Endodermal cell (in vitro differentiated cells): ENCODE data around the gene YEATS2. TPM values are rescaled to one million over a fixed set of nuclear protein-coding genes. Genes with fewer than 3 reads are reported as not detected.

ENCODE experiments used
- DNase-seq: peaks from one replicate; pipeline ENCODE4 v3.0.0-alpha.2; 2017
- H3K27ac ChIP-seq: 2 replicates; pipeline ENCODE4 v1.5.1; 2013; ENCODE audit warnings: mild to moderate bottlenecking, low read depth, low read length, moderate library complexity
- H3K27me3 ChIP-seq: 2 replicates; pipeline ENCODE4 v1.6.1; 2013; ENCODE audit warnings: mild to moderate bottlenecking, low read length, moderate library complexity; ENCODE audit not compliant: insufficient read depth, control insufficient read depth, poor library complexity, severe bottlenecking
- H3K36me3 ChIP-seq: 2 replicates; pipeline ENCODE4 v1.7.0; 2013; ENCODE audit warnings: mild to moderate bottlenecking, low read length, moderate library complexity; ENCODE audit not compliant: control insufficient read depth, insufficient read depth
- H3K4me1 ChIP-seq: one replicate; pipeline ENCODE4 v1.7.0; 2013; ENCODE audit warnings: low read length; ENCODE audit not compliant: control insufficient read depth, insufficient read depth
- H3K4me3 ChIP-seq: 2 replicates; pipeline ENCODE4 v1.5.1; 2013; ENCODE audit warnings: mild to moderate bottlenecking, low read length, moderate library complexity
- H3K9ac ChIP-seq: 2 replicates; pipeline ENCODE4 v1.6.1; 2013; ENCODE audit warnings: mild to moderate bottlenecking, low read length, moderate library complexity; ENCODE audit not compliant: poor library complexity, severe bottlenecking; ENCODE audit errors: extremely low read depth
- H3K9me3 ChIP-seq: 2 replicates; pipeline ENCODE4 v1.6.1; 2013; ENCODE audit warnings: mild to moderate bottlenecking, low read length, moderate library complexity; ENCODE audit not compliant: control insufficient read depth
- H3K27ac Mint-ChIP-seq: 2 replicates; pipeline ENCODE4 v1.8.0; 2020; ENCODE audit warnings: mixed read lengths
- H3K27me3 Mint-ChIP-seq: 2 replicates; pipeline ENCODE4 v1.8.0; 2021; ENCODE audit warnings: mild to moderate bottlenecking, mixed read lengths; ENCODE audit not compliant: insufficient read depth
- H3K36me3 Mint-ChIP-seq: 2 replicates; pipeline ENCODE4 v1.8.0; 2020; ENCODE audit warnings: low read depth, mixed read lengths
- H3K4me1 Mint-ChIP-seq: 2 replicates; pipeline ENCODE4 v1.8.0; 2020; ENCODE audit warnings: mixed read lengths
- H3K4me3 Mint-ChIP-seq: 2 replicates; pipeline ENCODE4 v1.8.0; 2020; ENCODE audit warnings: mild to moderate bottlenecking, moderate library complexity, mixed read lengths
- H3K9me3 Mint-ChIP-seq: 2 replicates; pipeline ENCODE4 v1.8.0; 2020; ENCODE audit warnings: mild to moderate bottlenecking, mixed read lengths
- WGBS, 2 experiments: methylation state at CpG; one replicate each; pipeline versions ENCODE4 v1.1.5 to v1.1.7; 2013; ENCODE audit warnings: missing lambda C conversion rate in 2 of 2, mixed read lengths in 1 of 2; ENCODE audit not compliant: insufficient coverage in 1 of 2, insufficient read length in 1 of 2; 5-methylcytosine and 5-hydroxymethylcytosine counted together
- total RNA-seq, 2 donors: library from RNA; stranded (reverse); fragmentation: NEBNext Ultra II Directional in 1 of 2; extraction: Animal tissue kit (Norgen Biotek cat#: 25700) in 1 of 2; gene quantifications; 2 replicates in 1 of 2; 3 replicates in 1 of 2; pipeline ENCODE4 v1.2.1, GENCODE V29; 2021
- TF ChIP-seq, protein P1 (sequence below): fragments of 200-600 bp; sonication (generic); conservative IDR thresholded peaks from 2 replicates; pipeline ENCODE4 v1.5.0; 2021; ENCODE audit warnings: antibody characterized with exemption, mild to moderate bottlenecking

The YEATS2 gene
- total RNA-seq, 2 donors from 2014 or later, result 53.4 to 55.8 TPM

DNA sequence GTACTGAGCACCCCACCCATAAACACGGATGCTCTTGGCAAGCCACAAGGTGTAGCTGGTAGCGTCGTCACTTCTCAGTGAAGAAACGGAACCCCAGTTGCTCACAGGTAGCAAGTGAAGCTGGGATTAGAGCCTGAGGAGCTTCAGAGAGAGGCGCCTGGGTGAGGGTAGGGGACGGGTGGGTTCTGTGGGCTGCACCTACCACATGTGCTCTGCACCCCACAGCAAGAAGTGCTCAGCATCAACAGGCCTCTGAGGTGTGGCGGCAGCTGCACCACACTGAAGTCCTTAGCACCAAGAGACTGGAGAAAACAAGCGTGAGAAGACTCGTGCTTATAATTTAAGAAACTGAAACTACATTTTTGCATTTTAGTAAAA, 118.0 kb downstream of the YEATS2 start:
- peak overlapping the region; percentile 44 for H3K27ac ChIP-seq
- no peak for DNase-seq
- H3K4me3 ChIP-seq, result no peak overlapping the region
- Mint-ChIP-seq H3K36me3 (peaks cover 50% of the 10 kb centered on the region), H3K27me3 (no peaks in the 10 kb centered on the region), H3K9me3 (no peaks in the 10 kb centered on the region), H3K4me3 (no peak overlapping the region), H3K4me1 (no peaks in the 10 kb centered on the region), H3K27ac (peak overlapping the region; percentile 44)
- peaks cover 47% of the 10 kb centered on the region for H3K36me3 ChIP-seq
- H3K9me3 ChIP-seq, result no peaks in the 10 kb centered on the region
- no peak overlapping the region for H3K9ac ChIP-seq
- no peaks in the 10 kb centered on the region for H3K27me3 ChIP-seq
- TF ChIP-seq, protein P1, sequence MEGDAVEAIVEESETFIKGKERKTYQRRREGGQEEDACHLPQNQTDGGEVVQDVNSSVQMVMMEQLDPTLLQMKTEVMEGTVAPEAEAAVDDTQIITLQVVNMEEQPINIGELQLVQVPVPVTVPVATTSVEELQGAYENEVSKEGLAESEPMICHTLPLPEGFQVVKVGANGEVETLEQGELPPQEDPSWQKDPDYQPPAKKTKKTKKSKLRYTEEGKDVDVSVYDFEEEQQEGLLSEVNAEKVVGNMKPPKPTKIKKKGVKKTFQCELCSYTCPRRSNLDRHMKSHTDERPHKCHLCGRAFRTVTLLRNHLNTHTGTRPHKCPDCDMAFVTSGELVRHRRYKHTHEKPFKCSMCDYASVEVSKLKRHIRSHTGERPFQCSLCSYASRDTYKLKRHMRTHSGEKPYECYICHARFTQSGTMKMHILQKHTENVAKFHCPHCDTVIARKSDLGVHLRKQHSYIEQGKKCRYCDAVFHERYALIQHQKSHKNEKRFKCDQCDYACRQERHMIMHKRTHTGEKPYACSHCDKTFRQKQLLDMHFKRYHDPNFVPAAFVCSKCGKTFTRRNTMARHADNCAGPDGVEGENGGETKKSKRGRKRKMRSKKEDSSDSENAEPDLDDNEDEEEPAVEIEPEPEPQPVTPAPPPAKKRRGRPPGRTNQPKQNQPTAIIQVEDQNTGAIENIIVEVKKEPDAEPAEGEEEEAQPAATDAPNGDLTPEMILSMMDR, result no peak
- 88 to 98% methylated on average over 8 to 9 of the region's 9 CpGs for WGBS, 2 experiments
- H3K4me1 ChIP-seq, result no peaks in the 10 kb centered on the region

DNA sequence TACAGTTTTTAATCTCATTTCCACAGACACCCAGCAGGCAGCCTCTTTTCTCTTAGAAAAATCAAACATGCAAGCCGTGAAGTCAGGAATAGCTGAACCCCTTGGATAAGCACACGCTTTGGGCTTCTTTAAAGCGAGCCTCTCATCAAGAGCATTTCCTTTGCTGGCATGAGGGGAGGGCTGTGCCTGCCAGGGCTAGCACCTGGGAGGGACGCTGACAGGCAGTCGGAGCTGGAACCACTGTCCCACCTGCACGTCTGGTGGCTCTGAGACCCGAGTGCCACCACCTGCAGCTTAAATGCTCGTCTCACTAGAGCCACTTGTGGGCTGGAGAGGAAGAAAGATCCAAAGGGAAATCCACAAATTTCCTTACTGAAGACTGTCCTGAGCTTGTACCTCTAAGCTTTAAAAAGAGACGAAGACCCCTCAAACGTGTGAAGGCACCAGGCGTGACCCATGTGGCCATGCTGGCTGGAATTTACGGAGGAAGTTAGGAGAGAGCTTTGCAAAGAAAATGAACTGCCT, 118.4 kb downstream of the YEATS2 start:
- H3K9ac ChIP-seq, result no peak overlapping the region
- Mint-ChIP-seq H3K9me3 (no peaks in the 10 kb centered on the region), H3K27me3 (no peaks in the 10 kb centered on the region), H3K36me3 (peaks cover 45% of the 10 kb centered on the region), H3K27ac (no peak overlapping the region), H3K4me3 (no peak overlapping the region), H3K4me1 (no peaks in the 10 kb centered on the region)
- H3K36me3 ChIP-seq, result peaks cover 43% of the 10 kb centered on the region
- H3K4me1 ChIP-seq, result no peaks in the 10 kb centered on the region
- peak overlapping the region; percentile 44 for H3K27ac ChIP-seq
- WGBS, 2 experiments, result 93 to 96% methylated on average over 11 to 12 of the region's 12 CpGs
- no peak overlapping the region for H3K4me3 ChIP-seq
- H3K27me3 ChIP-seq, result no peaks in the 10 kb centered on the region
- TF ChIP-seq, protein P1, result no peak
- no peaks in the 10 kb centered on the region for H3K9me3 ChIP-seq
- DNase-seq, result no peak

DNA sequence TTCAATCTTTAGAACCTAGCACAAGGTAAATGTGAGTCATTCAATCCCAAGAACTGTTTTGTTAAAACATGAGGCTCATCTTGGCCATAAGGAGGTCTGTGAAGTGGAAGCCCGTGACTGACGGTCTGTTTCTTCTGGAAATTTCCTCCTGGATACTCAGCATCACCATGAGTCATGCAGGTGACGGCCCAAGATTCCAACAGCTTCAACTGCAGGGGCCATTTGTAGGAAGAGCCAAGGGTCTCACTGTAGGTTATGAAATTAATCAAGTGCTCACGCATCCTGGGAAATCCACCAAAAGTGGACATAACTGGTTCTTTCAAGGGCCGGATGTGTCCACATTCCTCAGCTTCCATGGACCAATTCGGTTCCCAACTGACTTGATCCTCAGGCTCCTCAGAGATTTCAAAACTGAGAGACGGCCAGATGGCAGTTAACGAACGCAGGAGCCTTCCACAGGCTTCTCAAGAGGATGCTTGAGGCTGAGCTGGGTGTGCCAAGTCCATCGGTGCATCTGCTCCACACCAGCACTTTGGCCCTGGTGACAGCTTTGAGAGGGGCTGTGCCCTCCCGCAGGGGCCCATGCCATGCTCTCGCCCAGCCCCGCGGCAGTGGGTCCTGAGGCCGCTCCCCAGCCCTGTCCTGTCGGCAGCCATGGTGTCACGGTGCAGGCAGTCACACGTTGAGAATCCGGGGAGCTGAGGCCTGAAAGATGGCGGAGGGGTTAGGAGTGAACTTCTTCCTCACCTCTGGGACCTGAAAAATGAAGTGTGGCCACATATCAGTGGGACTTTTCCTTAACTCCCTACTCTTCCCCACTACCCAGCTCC, 119.3 kb downstream of the YEATS2 start:
- Mint-ChIP-seq H3K27me3 (no peaks in the 10 kb centered on the region), H3K36me3 (peaks cover 40% of the 10 kb centered on the region), H3K27ac (no peak overlapping the region), H3K9me3 (no peaks in the 10 kb centered on the region), H3K4me3 (no peak overlapping the region), H3K4me1 (no peaks in the 10 kb centered on the region)
- H3K27ac ChIP-seq, result no peak overlapping the region
- H3K4me1 ChIP-seq, result no peaks in the 10 kb centered on the region
- H3K4me3 ChIP-seq, result no peak overlapping the region
- H3K9me3 ChIP-seq, result no peaks in the 10 kb centered on the region
- no peak for DNase-seq
- H3K36me3 ChIP-seq, result peaks cover 34% of the 10 kb centered on the region
- no peak overlapping the region for H3K9ac ChIP-seq
- 95 to 96% methylated on average over 15 to 20 of the region's 20 CpGs for WGBS, 2 experiments
- TF ChIP-seq, protein P1, result no peak
- no peaks in the 10 kb centered on the region for H3K27me3 ChIP-seq
